ENCODE measurements around the gene SRCIN1. TPM values are rescaled to one million over a fixed set of nuclear protein-coding genes. Genes with fewer than 3 reads are reported as not detected.

Gene SRCIN1
- total RNA-seq, 4 donors from 2014 or later = 11.0 to 36.5 (median 17.4) TPM

- no peak for DNase-seq (ENCODE audit: low spot score in 2 of 2)
- Histone ChIP-seq H3K4me3 (peak overlapping the region; percentile 34), H3K27me3 (peaks cover 66% of the 10 kb centered on the region), H3K36me3 (no peaks in the 10 kb centered on the region), H3K27ac (no peak overlapping the region), H3K4me1 (peaks cover 23% of the 10 kb centered on the region), H3K9me3 (no peaks in the 10 kb centered on the region)
- TF ChIP-seq CTCF (IDR thresholded peaks at IDR 0.05) (no peak), POLR2AphosphoS5 (IDR thresholded peaks at IDR 0.05) (no peak), EP300 (IDR thresholded peaks at IDR 0.05) (no peak), POLR2A (IDR thresholded peaks at IDR 0.05) (no peak)
- 18% methylated on average over 19 of the region's 63 CpGs for WGBS
Observed at GRCh38 chr17:38578229-38579082, 27.3 kb downstream of the SRCIN1 start.

- H3K27ac ChIP-seq = no peak overlapping the region
- H3K4me1 ChIP-seq = peaks cover 26% of the 10 kb centered on the region
- H3K4me3 ChIP-seq = peak overlapping the region; percentile 34
- no peaks in the 10 kb centered on the region for H3K36me3 ChIP-seq
- H3K9me3 ChIP-seq = no peaks in the 10 kb centered on the region
- no peak for DNase-seq (ENCODE audit: low spot score in 2 of 2)
- 61% methylated on average over 12 of the region's 12 CpGs for WGBS
- H3K27me3 ChIP-seq = peaks cover 74% of the 10 kb centered on the region
- TF ChIP-seq CTCF (IDR thresholded peaks at IDR 0.05) (no peak), POLR2A (IDR thresholded peaks at IDR 0.05) (no peak), EP300 (IDR thresholded peaks at IDR 0.05) (no peak), POLR2AphosphoS5 (IDR thresholded peaks at IDR 0.05) (no peak)
Observed at GRCh38 chr17:38577645-38578173, 28.0 kb downstream of the SRCIN1 start.

- no peak for TF ChIP-seq POLR2A (IDR thresholded peaks at IDR 0.05)
- TF ChIP-seq POLR2AphosphoS5 (IDR thresholded peaks at IDR 0.05) = no peak
- no peak for TF ChIP-seq EP300 (IDR thresholded peaks at IDR 0.05)
- no peak for TF ChIP-seq CTCF (IDR thresholded peaks at IDR 0.05)
- Histone ChIP-seq H3K27me3 (peaks cover 78% of the 10 kb centered on the region), H3K27ac (no peak overlapping the region), H3K9me3 (no peaks in the 10 kb centered on the region), H3K36me3 (no peaks in the 10 kb centered on the region), H3K4me3 (no peak overlapping the region), H3K4me1 (peaks cover 31% of the 10 kb centered on the region)
- no peak for DNase-seq (ENCODE audit: low spot score in 2 of 2)
- 70% methylated on average over 3 of the region's 3 CpGs for WGBS
Observed at GRCh38 chr17:38577244-38577643, 28.5 kb downstream of the SRCIN1 start.

GRCh38 chr17:38575781-38576180 lies 30.0 kb downstream of the SRCIN1 start:
- no peaks in the 10 kb centered on the region for H3K36me3 ChIP-seq
- peaks cover 91% of the 10 kb centered on the region for H3K27me3 ChIP-seq
- peaks cover 37% of the 10 kb centered on the region for H3K4me1 ChIP-seq
- H3K4me3 ChIP-seq = no peak overlapping the region
- WGBS = 50% methylated on average over 5 of the region's 5 CpGs
- no peaks in the 10 kb centered on the region for H3K9me3 ChIP-seq
- TF ChIP-seq POLR2AphosphoS5 (IDR thresholded peaks at IDR 0.05) = no peak
- TF ChIP-seq CTCF (IDR thresholded peaks at IDR 0.05) = no peak
- TF ChIP-seq POLR2A (IDR thresholded peaks at IDR 0.05) = no peak
- no peak for TF ChIP-seq EP300 (IDR thresholded peaks at IDR 0.05)
- no peak for DNase-seq (ENCODE audit: low spot score in 2 of 2)
- H3K27ac ChIP-seq = no peak overlapping the region

- WGBS = 67% methylated on average over 11 of the region's 13 CpGs
Observed at GRCh38 chr17:38574712-38575111, 31.0 kb downstream of the SRCIN1 start.

More at GRCh38 chr17:38574712-38575111, 31.0 kb downstream of the SRCIN1 start:
- TF ChIP-seq CTCF (IDR thresholded peaks at IDR 0.05) (no peak), EP300 (IDR thresholded peaks at IDR 0.05) (no peak), POLR2AphosphoS5 (IDR thresholded peaks at IDR 0.05) (no peak), POLR2A (IDR thresholded peaks at IDR 0.05) (no peak)
- Histone ChIP-seq H3K4me3 (no peak overlapping the region), H3K27ac (no peak overlapping the region), H3K27me3 (peaks cover 92% of the 10 kb centered on the region), H3K36me3 (no peaks in the 10 kb centered on the region), H3K4me1 (peaks cover 34% of the 10 kb centered on the region), H3K9me3 (no peaks in the 10 kb centered on the region)
- DNase-seq (ENCODE audit: low spot score in 2 of 2) = no peak
